GM18951 (cell line): Measurements from ENCODE around the gene CDKAL1.
"Not testable (repeated sequence)": the region's sequence is repeated elsewhere in the genome, so short reads cannot be mapped to it uniquely, and the experiment has no call there.

Source experiments
- POLR2A ChIP-seq: IDR thresholded peaks from 4 replicates; pipeline ENCODE4 v1.6.1; 2011; ENCODE audit warnings: mild to moderate bottlenecking; ENCODE audit not compliant: insufficient read length, insufficient read depth; ENCODE audit errors: extremely low read depth
- in situ Hi-C: fragments of 300-500 bp; cut with MboI; formaldehyde crosslinking; loops from one replicate; pipeline ENCODE4 v1.12.0; 2022; ENCODE audit warnings: low sequenced_read_pairs, mixed read lengths, inconsistent platforms; ENCODE audit not compliant: unreplicated experiment

CDKAL1 gene

DNA sequence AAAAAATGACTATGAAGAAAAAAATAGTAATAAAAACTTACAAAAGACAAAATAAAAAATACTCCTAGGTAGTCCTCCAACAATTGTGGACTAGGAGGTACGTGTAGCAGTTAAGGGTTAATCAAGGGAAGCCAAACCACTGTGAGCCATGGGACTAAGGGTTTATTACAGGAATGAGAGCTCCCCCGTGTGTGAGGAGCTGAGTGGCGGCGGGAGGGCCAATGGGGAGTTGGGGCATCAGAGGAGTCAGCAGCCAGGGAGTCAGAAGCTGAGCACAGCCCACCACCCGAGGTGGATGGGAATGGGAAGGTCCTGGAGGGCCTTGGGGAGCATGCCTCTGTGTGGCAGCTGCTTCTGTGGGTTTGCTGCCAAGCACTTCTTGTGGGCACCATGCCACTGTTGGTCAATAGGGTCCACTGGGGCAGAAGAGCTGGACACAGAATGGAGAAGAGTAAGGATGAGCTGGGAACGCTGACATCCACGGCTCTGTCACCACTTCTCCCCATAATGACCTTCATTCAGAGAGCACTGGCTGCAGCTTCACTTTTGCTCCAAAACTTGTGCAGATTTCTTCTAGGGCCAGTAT is 373.3 kb downstream of the CDKAL1 start:
- TF ChIP-seq POLR2A, result no peak
- in situ Hi-C loops, result no loop called here

DNA sequence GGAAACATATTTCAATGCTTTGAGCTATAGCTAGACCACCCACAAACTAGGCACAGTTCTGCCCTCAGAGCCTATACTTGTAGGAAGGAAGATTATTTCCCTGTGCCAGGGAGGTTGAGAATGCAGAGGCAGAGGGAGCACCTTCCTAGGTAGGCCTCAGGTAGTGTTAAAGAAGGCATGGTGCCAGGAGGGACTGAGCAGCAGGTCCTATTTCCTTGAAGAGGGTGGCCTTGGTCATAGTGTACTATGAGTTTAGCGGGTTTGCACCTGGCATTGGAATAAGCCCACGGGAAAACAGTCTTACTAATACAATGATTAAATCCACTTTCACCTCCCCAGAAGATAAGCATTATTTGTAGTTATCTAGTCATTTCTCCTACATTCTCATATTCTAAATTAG is 375.4 kb downstream of the CDKAL1 start:
- in situ Hi-C loops, result no loop called here
- TF ChIP-seq POLR2A, result no peak

DNA sequence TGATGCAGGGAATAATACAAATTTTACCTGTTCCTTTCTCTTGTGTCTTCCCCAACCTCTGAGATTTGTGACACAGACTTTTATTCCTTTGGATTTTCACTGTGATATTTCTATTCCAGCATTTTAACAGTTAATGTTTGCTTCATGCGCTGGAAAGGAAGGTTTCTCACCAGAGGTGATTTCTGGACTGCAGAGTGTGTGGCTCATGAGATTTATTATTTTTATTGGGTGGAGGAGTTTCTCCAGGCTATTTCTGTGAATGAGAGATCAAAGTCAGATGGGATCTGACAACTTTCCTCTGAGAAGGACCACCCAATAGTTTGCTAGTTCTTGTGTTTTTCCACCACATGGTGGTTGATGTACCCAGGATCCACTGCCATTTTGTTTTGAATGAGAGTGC is 377.5 kb downstream of the CDKAL1 start:
- no peak for TF ChIP-seq POLR2A
- in situ Hi-C loops, result no loop called here

DNA sequence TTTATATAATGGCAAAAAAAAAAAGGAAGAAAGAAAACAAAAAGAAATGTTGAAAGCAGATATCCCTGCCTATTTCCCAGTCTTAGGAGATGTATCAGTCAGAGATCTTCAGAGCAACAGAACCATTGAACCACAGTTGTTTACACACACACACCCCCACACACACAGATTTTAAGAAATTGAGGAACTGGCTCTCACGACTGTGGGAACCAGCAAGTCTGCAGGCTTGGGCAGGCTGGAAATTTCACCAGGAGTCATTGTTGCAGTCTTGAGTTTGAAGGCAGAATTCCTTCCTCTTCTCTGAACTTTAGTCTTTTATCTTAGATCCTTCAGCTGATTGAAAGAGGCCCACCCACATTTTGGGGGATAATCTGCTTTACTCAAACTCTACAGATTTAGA is 380.9 kb downstream of the CDKAL1 start:
- in situ Hi-C loops, result no loop called here
- no peak for TF ChIP-seq POLR2A

DNA sequence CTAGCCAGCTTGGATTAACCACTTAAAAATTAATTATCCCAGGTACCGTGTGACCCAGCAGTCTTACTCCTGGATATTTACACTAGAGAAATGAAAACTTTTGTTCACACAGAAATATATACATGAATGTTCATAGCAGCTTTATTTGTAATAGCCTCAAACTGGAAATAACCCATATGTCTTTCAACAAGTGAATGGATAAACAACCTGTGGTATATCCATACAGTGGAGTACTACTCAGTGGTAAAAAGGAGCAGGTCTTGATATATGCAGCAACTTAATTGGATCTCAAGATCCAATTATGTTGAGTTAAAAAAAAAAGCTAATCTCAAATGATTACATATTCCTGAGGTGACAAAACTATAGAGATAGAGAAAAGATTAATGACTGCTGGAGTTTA is 381.4 kb downstream of the CDKAL1 start:
- TF ChIP-seq POLR2A, result no peak
- in situ Hi-C loops, result no loop called here

DNA sequence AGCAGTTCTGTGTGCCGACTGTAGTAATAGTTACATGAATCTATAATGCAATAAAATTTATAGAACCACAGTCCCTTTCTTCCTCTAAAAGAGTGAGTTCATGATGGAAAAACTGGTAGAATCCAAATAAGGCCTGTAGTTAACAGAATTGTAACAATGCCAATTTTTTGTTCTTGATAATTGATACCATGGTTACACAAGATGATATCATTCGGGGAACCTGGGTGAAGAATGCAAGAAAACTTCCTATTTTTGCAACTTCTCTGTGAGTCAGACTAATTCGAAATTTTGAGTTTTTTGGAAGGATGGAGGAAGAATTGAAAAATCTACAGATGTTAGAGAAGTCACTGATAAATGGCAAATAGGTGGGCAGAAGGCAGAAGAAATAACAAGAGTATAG is 381.8 kb downstream of the CDKAL1 start:
- in situ Hi-C loops, result no loop called here
- TF ChIP-seq POLR2A, result no peak

DNA sequence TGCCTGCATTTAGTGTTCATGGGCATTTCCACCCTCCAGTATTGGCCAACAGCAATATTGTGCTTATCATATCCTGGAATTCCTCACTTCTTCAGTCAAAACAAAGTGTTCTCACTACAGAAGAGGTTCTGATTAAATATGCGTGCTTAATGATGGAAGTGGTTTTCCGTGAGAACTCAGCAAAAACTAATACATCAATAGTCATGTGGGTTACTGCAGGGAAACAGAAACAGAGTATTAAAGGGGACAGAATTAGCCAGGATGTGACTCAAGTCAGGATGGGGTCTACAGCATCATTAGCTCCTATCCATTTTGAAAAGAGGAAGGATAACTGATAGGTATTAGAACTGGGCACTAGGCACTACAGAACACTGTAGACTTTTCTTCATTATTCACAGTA is 384.6 kb downstream of the CDKAL1 start:
- in situ Hi-C loops, result no loop called here

DNA sequence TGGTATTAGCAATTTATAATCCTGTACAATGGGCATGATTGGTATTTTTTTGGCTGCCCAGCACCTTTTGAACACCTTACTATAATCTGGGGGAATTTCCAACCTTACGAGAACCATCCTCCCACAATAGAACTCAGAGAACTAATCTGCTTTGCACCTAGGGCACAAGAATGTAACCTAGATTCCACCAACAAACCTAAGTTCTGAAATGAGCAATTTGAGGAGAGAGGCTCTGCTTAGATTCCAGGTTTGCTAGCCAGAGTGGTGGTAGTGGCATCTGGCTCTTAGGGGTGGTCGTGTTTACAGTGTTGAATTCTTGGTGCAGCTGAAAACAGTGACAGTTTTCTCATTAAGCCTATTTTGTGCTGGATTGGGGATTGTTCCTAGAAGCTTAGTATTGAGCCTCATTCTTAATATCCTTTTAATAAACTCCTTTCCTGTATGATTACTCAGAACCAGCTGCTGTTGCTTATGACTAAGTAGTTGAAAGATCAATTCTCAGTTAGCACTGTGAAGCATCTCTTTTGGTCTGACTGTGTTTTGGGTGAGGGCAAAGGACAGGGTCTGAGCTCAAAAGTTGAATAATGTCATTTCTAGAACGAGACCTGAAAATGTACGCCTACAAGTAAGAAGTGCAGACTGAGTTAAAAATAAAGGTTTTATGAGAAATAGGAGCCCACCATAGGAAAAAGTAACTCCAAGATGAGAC is 385.6 kb downstream of the CDKAL1 start:
- in situ Hi-C loops, result no loop called here
- no peak for TF ChIP-seq POLR2A

More for the DNA sequence above, 384.6 kb downstream of the CDKAL1 start:
- no peak for TF ChIP-seq POLR2A

DNA sequence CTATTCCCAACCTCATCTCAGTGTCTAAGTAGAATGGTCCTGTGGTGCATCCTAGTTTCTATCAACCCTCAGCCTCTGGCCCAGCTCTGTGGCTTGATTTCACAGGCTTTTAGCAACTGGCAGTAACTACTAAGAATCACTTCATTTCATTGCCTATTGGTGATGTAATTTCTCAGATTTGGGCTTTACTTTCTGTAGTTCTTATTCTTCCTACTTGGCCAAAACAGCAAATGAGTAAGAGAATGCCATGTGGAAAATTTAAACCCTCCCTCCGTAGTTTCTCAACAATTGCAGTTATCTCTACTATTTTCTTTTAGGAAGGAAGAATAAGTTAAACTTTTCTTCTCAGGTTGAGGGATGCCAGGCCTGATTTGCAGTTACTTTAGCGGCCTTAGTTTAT is 387.3 kb downstream of the CDKAL1 start:
- TF ChIP-seq POLR2A, result no peak
- in situ Hi-C loops, result no loop called here

DNA sequence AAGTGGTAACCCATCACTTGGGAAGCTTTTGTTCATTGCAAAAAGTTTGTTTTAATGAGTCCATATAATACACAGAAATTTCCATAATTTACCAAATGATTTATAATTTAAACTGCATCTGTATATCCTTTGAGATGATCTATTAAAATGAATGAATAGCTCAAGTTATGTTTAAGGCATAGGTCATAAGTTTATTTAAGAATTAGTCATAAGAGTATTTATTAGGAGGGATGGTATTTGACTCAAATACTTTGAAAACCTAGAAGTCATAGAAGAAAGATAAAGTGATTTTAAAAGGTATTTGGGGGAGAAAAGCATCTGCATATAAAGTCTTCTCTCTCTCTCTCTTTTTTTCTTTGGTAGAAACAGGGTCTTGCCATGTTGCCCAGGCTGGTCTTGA is 388.5 kb downstream of the CDKAL1 start:
- TF ChIP-seq POLR2A, result no peak
- in situ Hi-C loops, result no loop called here

DNA sequence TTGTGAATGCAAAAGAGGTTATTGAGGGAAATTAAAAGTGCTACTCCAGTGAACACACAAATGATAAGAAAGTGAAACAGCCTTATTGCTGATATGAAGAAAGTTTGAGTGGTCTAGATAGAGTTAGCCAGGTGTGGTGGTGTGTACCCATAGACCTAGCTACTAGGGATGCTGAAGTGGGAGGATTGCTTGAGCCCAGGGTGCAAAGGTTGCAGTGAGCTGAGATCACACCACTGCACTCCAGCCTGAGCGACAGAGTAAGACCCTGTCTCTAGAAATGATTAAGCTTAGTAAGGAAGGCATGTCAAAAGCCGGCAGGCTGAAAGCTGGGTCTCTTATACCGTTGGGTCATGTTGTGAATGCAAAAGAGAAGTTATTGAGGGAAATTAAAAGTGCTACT is 389.8 kb downstream of the CDKAL1 start:
- in situ Hi-C loops, result not testable (repeated sequence)

DNA sequence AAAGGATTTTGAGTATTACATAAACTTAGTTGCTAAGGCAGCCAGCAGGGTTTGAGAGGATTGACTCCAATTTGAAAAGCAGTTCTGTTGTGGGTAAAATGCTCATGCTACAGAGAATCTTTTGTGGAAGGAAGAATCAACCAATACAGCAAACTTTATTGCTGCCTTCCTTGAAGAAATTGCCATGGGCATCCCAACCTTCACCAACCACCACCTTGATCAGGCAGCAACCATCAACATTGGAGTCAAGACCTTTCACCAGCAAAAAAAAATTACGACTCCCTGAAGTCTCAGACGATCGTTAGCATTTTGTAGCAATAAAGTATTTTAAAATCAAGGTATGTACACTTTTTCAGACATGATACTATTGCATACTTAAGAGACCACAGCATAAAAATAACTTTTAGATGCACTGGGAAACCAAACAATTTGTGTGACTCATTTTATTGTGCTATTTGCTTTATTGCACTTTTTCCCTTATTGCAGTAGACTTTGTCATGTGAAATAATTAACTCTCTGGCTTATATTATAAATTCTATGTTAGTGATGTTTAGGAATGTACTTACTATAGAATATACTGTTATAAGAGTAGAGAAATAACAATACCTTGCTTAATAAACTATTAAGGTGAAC is 390.8 kb downstream of the CDKAL1 start:
- no peak for TF ChIP-seq POLR2A
- in situ Hi-C loops, result no loop called here

DNA sequence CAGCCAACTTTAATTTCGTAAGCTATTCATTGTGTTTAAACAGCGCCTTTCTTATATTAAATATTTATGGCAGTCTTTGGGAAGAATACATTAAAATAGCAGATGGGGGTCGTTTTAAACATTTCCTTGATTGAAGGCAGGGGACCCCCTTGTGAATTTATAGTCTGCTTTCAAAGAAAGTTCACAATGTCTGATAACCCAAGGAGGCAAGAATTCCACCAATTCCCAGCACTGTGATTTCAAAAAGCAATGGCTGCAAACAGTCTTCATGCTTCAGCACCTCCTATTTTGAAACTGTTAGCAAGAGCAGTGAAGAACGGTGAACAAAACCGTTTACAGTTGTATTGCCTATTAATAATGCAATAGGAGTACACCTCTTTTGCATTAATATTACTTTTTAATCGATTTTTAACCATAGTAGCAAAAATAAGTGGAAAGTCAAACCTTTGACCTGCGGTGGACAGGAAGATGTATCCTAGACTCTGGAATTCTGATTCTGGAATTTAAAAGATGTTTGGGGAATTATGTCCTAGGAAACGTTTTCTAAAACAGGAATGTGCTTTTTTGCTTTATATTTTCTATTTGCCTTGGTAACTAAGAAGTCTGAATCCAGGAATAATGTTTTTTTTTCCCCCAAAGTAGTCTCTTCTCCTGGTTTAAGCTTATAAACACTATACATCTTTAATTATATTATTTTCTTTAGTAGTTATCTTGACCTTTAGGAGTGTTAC is 393.0 kb downstream of the CDKAL1 start:
- in situ Hi-C loops, result no loop called here
- TF ChIP-seq POLR2A, result no peak

DNA sequence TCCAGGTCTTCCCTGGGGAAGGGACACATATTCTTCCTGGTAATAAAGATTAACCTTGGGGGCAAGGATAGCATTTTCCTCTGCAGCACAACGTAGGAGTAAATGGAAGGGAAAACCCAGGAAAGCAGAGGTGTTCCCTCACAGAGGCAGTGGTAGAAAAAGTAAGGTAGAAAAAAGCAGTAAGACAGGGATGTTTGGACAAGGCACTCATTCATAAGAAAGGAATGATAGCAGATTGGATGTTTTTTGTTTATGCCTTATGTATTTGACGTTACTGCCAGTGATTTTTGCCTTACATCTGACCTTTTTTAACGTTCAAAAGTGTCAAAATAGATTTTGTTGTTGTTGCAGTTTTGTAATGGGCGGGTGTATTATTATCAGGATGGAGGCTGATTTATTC is 395.0 kb downstream of the CDKAL1 start:
- in situ Hi-C loops, result no loop called here
- no peak for TF ChIP-seq POLR2A
